ENCODE data around the gene C9orf72. TPM values are rescaled to one million over a fixed set of nuclear protein-coding genes. Genes with fewer than 3 reads are reported as not detected.
A peak's percentile ranks its signal among the peaks of the same experiment; 100 is the strongest.

The C9orf72 gene
- total and polyA plus RNA-seq, 2 experiments from 2014 or later: 11.6 to 27.8 TPM

DNA sequence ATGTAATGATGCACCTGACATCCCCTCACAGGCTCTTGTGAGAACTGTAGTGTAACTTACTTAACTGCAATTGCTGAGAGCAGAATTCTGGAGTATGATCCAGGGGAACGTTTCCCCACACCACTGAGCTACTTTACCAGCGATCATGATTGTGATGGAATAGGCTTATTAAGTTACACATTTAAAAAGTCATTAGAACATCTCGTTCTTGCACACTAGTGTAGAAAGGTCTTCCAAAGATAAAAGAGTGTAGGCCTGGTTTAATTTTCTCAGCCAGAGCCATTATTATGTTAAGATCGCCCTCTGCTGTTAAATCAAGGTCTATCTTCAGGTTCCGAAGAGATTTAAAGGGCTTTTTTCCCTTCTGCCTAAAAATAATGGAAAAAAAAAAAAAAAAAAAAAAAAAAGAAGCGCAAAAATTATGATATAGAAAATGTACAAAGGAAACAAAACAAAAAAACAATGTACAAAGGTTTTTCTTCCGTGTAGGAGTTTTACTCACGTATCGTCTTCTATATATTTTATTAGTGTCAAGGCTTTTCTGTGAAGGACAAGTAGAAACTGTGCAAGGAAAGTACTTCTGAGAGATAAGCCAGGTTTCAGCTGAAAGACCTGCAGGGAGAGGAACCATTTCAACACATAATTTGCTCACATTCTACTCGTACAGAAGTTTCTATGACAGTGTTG, 25.1 kb downstream of the C9orf72 start:
- H3F3A ChIP-seq (replicated peaks; ENCODE audit: low read depth): no peaks in the 10 kb centered on the region
- no peak overlapping the region for H3K27ac ChIP-seq (ENCODE audit: low read depth)
- H3K4me1 ChIP-seq (ENCODE audit: insufficient read depth): no peaks in the 10 kb centered on the region
- no peaks in the 10 kb centered on the region for H3K79me2 ChIP-seq (replicated peaks; ENCODE audit: insufficient read depth)
- no peak for TF ChIP-seq EZH2phosphoT487 (IDR thresholded peaks at IDR 0.05; ENCODE audit: unreplicated experiment)
- TF ChIP-seq ZNF331 (CRISPR knock-in tag; IDR thresholded peaks at IDR 0.05; ENCODE audit: low read depth): no peak
- no peak for TF ChIP-seq NANOG (IDR thresholded peaks at IDR 0.05; ENCODE audit: borderline replicate concordance)
- no peak for TF ChIP-seq STAT1 (IDR thresholded peaks at IDR 0.05; ENCODE audit: unreplicated experiment)
- TF ChIP-seq ZNF114 (CRISPR knock-in tag; IDR thresholded peaks at IDR 0.05): no peak
- no peak for TF ChIP-seq EZH2 (IDR thresholded peaks at IDR 0.05; ENCODE audit: low read depth, unreplicated experiment)
- no peak for TF ChIP-seq JUNB (IDR thresholded peaks at IDR 0.05; ENCODE audit: unreplicated experiment)
- no peak for TF ChIP-seq CREB1 (CRISPR knock-in tag; IDR thresholded peaks at IDR 0.05; ENCODE audit: low read depth)
- peak; percentile 61 to 62 for TF ChIP-seq CTCF (conservative IDR thresholded peaks at IDR 0.05; ENCODE audit: low read depth in 2 of 2)
- peak; percentile 66 for DNase-seq (ENCODE audit: low spot score)
- H3K27me3 ChIP-seq (ENCODE audit: insufficient read depth): no peaks in the 10 kb centered on the region
- ATAC-seq: peak; percentile 48; the same call in 2 of the 3 replicates
- H3K4me2 ChIP-seq: no peak overlapping the region
- Mint-ChIP-seq H3K4me3 (no peak overlapping the region), H3K4me1 (peaks cover 5% of the 10 kb centered on the region; the same call in 2 of the 3 replicates), H3K36me3 (ENCODE audit: low read depth) (peaks cover 34% of the 10 kb centered on the region), H3K9me3 (no peaks in the 10 kb centered on the region), H3K27ac (no peak overlapping the region), H3K27me3 (ENCODE audit: insufficient read depth, low read depth, poor library complexity) (no peaks in the 10 kb centered on the region)
- H3K36me3 ChIP-seq (ENCODE audit: insufficient read depth): peaks cover 15% of the 10 kb centered on the region
- H4K20me1 ChIP-seq (replicated peaks; ENCODE audit: insufficient read depth): no peaks in the 10 kb centered on the region
- no peak overlapping the region for H2AFZ ChIP-seq
- H3K9me2 ChIP-seq (ENCODE audit: insufficient read depth): no peaks in the 10 kb centered on the region
- no peak overlapping the region for H3K4me3 ChIP-seq

GRCh38 chr9:27545471-27545870, 27.8 kb downstream of the C9orf72 start:
- H2AFZ ChIP-seq: no peak overlapping the region
- no peaks in the 10 kb centered on the region for H3K79me2 ChIP-seq (replicated peaks; ENCODE audit: insufficient read depth)
- no peaks in the 10 kb centered on the region; the same call in 1 of the 2 replicates for H4K20me1 ChIP-seq (replicated peaks; ENCODE audit: insufficient read depth)
- H3K27ac ChIP-seq (ENCODE audit: low read depth): no peak overlapping the region
- Mint-ChIP-seq H3K36me3 (ENCODE audit: low read depth) (peaks cover 28% of the 10 kb centered on the region), H3K9me3 (no peaks in the 10 kb centered on the region), H3K4me3 (no peak overlapping the region), H3K27me3 (ENCODE audit: insufficient read depth, low read depth, poor library complexity) (no peaks in the 10 kb centered on the region), H3K4me1 (peaks cover 5% of the 10 kb centered on the region; the same call in 2 of the 3 replicates), H3K27ac (no peak overlapping the region)
- peaks cover 15% of the 10 kb centered on the region for H3K36me3 ChIP-seq (ENCODE audit: insufficient read depth)
- no peak overlapping the region for H3K4me2 ChIP-seq
- H3K4me1 ChIP-seq (ENCODE audit: insufficient read depth): no peaks in the 10 kb centered on the region
- no peaks in the 10 kb centered on the region for H3K9me2 ChIP-seq (ENCODE audit: insufficient read depth)
- no peaks in the 10 kb centered on the region for H3K27me3 ChIP-seq (ENCODE audit: insufficient read depth)
- no peak for ATAC-seq
- no peak for DNase-seq (ENCODE audit: low spot score)
- no peaks in the 10 kb centered on the region for H3F3A ChIP-seq (replicated peaks; ENCODE audit: low read depth)
- H3K4me3 ChIP-seq: no peak overlapping the region
- no peak for TF ChIP-seq CTCF (conservative IDR thresholded peaks at IDR 0.05; ENCODE audit: low read depth in 2 of 2)
- TF ChIP-seq ZNF331 (CRISPR knock-in tag; IDR thresholded peaks at IDR 0.05; ENCODE audit: low read depth): no peak
- no peak for TF ChIP-seq ETS1 (IDR thresholded peaks at IDR 0.05)
- TF ChIP-seq REST (IDR thresholded peaks at IDR 0.05; ENCODE audit: unreplicated experiment): no peak
- no peak for TF ChIP-seq EZH2 (IDR thresholded peaks at IDR 0.05; ENCODE audit: low read depth, unreplicated experiment)
- no peak for TF ChIP-seq CREB1 (CRISPR knock-in tag; IDR thresholded peaks at IDR 0.05; ENCODE audit: low read depth)
